IPS-18a (cell line): ENCODE results near the gene CGNL1.

Source experiments
- H3K27ac ChIP-seq: one replicate; pipeline ENCODE4 v1.5.1; 2013; ENCODE audit warnings: low read length
- H3K27me3 ChIP-seq: one replicate; pipeline ENCODE4 v1.6.1; 2013; ENCODE audit warnings: mild to moderate bottlenecking, low read length; ENCODE audit not compliant: control insufficient read depth, insufficient read depth
- H3K36me3 ChIP-seq: one replicate; pipeline ENCODE4 v1.6.1; 2013; ENCODE audit warnings: low read depth, low read length; ENCODE audit not compliant: control insufficient read depth
- H3K4me1 ChIP-seq: one replicate; pipeline ENCODE4 v1.6.1; 2013; ENCODE audit warnings: low read depth, low read length; ENCODE audit not compliant: control insufficient read depth
- H3K4me3 ChIP-seq: one replicate; pipeline ENCODE4 v1.5.1; 2013; ENCODE audit warnings: low read length
- H3K9ac ChIP-seq: one replicate; pipeline ENCODE4 v1.6.1; 2013; ENCODE audit warnings: mild to moderate bottlenecking, low read length, moderate library complexity
- H3K9me3 ChIP-seq: one replicate; pipeline ENCODE4 v1.6.1; 2013; ENCODE audit warnings: low read depth, low read length; ENCODE audit not compliant: control insufficient read depth

Gene CGNL1

DNA sequence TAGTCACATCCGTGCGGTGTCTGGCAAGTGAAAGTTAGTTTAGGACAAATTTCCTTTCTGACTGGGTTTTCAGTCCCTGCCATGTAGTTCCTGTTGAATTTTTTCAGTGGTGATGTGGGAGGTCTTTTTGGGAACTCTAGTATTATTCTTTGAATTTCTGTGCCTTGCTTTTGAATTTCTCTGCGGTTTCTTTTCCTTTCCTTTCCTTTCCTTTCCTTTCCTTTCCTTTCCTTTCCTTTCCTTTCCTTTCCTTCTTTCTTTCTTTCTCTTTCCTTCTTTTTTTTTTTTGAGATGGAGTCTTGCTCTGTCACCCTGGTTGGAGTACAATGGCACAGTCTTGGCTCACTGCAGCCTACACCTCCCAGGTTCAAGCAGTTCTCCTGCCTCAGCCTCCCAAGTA, 88.2 kb downstream of the CGNL1 start:
- Histone ChIP-seq H3K27me3 (no peaks in the 10 kb centered on the region), H3K27ac (no peak overlapping the region), H3K9me3 (no peaks in the 10 kb centered on the region), H3K4me1 (no peaks in the 10 kb centered on the region), H3K36me3 (peaks cover 34% of the 10 kb centered on the region), H3K9ac (no peak overlapping the region), H3K4me3 (no peak overlapping the region)

DNA sequence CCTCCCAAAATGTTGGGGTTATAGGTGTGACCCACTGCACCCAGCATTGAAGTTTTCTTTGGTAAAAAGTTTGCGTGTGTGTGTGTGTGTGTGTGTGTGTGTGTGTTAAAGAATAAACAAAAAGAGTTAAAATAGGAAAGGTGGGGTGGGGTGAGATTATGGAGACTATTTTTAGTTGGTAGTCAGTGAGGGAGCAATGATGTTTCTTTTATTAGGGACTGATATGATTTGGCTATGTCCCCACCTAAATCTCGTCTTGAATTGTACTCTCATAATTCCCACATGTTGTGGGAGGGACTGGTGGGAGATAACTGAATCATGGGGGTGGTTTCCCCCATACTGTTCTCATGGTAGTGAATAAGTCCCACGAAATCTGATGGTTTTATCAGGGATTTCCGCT, 92.2 kb downstream of the CGNL1 start:
- H3K27ac ChIP-seq = no peak overlapping the region

GRCh38 chr15:57470543-57470942, 94.2 kb downstream of the CGNL1 start:
- Histone ChIP-seq H3K9me3 (no peaks in the 10 kb centered on the region), H3K9ac (no peak overlapping the region), H3K4me3 (no peak overlapping the region), H3K36me3 (peaks cover 22% of the 10 kb centered on the region), H3K27me3 (no peaks in the 10 kb centered on the region), H3K4me1 (no peaks in the 10 kb centered on the region), H3K27ac (no peak overlapping the region)

More for the DNA sequence above, 92.2 kb downstream of the CGNL1 start:
- Histone ChIP-seq H3K4me1 (no peaks in the 10 kb centered on the region), H3K27me3 (no peaks in the 10 kb centered on the region), H3K9ac (no peak overlapping the region), H3K4me3 (no peak overlapping the region), H3K36me3 (peaks cover 23% of the 10 kb centered on the region), H3K9me3 (no peaks in the 10 kb centered on the region)

DNA sequence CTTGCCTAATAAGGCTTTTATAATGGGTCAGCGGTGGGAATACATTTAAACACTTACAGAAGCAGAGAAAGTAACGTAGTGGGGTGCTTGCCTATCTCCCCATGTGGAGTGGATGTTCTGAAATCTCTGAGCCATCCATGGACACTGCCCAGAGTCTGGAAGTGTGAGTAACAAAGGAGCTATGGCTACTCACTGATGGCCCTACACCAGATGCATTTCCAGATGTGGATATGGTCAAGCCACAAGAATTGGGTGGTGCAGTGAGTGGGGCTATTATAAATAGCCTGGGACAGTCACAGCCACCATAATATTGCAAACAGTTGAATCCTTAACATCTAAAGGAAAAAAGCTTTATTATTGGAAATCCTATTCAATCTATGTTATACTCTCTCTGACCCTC, 96.6 kb downstream of the CGNL1 start:
- no peak overlapping the region for H3K27ac ChIP-seq
- H3K4me1 ChIP-seq = peaks cover 16% of the 10 kb centered on the region
- H3K36me3 ChIP-seq = peaks cover 19% of the 10 kb centered on the region
- no peak overlapping the region for H3K9ac ChIP-seq
- H3K9me3 ChIP-seq = no peaks in the 10 kb centered on the region
- no peaks in the 10 kb centered on the region for H3K27me3 ChIP-seq
- H3K4me3 ChIP-seq = no peak overlapping the region

DNA sequence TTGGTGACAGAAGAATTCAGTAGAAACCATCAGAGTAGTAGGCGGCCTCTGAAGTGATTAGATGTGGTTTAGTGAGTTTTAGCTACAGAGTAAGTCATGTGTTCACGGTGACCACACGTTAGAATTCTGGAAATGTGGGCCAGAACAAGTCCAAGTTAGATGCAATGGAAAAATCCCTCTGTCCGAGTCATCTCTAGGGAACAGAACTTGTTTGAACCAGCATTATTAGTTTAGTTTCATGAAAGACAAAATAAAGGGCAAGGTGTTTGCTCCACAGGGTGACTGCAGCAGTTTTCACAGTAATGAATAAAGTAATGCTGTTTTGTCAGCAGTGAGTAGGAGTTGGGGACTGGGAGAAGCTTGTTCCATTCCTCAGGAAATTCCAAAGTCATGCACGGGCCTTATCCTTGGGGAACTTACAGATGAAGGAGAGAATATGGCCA, 100.2 kb downstream of the CGNL1 start:
- Histone ChIP-seq H3K27me3 (no peaks in the 10 kb centered on the region), H3K9me3 (no peaks in the 10 kb centered on the region), H3K27ac (no peak overlapping the region), H3K4me3 (no peak overlapping the region), H3K9ac (no peak overlapping the region), H3K36me3 (peaks cover 10% of the 10 kb centered on the region), H3K4me1 (peaks cover 27% of the 10 kb centered on the region)

DNA sequence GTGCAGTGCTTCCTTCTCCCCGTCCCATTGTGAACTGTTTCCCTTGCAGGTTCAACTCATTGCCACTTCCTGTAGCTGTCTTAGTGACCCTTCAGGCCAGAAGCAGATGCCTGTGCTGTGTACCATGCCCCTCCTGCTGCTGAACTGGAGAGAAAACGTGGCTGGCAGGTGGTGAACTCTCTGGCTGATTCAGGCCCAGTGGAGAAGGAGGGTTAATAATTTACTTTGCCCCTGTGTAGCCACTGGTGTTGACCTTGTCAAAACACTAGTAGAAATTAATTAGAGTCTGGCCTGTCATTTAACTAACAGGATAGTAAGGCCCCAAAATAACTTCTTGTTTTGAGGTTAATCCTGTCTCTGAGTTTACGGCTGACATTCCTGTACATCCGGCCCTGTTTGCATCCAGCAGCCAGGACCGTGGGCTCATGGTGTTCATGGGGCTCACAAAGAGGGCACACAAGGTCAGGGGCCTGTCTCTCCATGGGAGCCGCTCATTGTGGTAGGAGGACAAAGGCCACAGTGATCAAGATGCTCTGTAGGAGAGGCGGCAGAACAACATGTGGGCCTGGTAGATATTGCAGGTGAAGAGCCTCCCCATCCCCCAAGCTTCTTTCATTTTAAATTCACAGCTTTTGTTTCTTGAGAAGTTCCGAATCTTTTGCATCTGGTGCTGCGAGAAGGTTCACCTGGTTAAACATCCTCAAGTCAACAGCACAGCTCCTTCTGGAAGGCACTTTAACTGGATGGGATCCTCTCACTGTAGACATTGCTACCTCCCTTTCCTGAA, 101.6 kb downstream of the CGNL1 start:
- no peaks in the 10 kb centered on the region for H3K9me3 ChIP-seq
- H3K27ac ChIP-seq = peak overlapping the region; percentile 14
- peaks cover 6% of the 10 kb centered on the region for H3K36me3 ChIP-seq
- no peak overlapping the region for H3K9ac ChIP-seq
- H3K4me3 ChIP-seq = peak overlapping the region; percentile 2
- H3K27me3 ChIP-seq = no peaks in the 10 kb centered on the region
- peaks cover 27% of the 10 kb centered on the region for H3K4me1 ChIP-seq

DNA sequence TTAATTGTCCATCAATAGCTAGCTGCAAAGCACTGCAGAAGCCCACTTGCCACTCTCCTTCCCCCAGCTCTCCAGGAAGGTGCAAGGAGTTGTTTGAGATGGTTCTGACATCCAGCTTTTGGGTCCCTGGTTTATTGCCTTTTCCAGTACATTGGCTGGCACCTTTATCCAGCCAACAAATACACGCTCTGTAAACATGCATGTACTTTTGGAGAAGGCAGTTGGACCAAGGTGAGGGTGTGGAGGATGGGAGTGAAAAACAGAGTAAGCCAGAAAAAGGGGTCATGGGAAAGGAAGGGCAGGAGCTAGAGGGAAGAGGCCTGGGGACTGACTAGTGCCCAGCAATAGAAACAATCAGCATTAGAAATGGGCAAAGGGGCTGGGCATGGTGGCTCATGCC, 102.7 kb downstream of the CGNL1 start:
- H3K4me3 ChIP-seq = no peak overlapping the region
- H3K4me1 ChIP-seq = peaks cover 27% of the 10 kb centered on the region
- no peaks in the 10 kb centered on the region for H3K9me3 ChIP-seq
- no peaks in the 10 kb centered on the region for H3K27me3 ChIP-seq
- H3K9ac ChIP-seq = no peak overlapping the region
- no peak overlapping the region for H3K27ac ChIP-seq
- H3K36me3 ChIP-seq = no peaks in the 10 kb centered on the region

DNA sequence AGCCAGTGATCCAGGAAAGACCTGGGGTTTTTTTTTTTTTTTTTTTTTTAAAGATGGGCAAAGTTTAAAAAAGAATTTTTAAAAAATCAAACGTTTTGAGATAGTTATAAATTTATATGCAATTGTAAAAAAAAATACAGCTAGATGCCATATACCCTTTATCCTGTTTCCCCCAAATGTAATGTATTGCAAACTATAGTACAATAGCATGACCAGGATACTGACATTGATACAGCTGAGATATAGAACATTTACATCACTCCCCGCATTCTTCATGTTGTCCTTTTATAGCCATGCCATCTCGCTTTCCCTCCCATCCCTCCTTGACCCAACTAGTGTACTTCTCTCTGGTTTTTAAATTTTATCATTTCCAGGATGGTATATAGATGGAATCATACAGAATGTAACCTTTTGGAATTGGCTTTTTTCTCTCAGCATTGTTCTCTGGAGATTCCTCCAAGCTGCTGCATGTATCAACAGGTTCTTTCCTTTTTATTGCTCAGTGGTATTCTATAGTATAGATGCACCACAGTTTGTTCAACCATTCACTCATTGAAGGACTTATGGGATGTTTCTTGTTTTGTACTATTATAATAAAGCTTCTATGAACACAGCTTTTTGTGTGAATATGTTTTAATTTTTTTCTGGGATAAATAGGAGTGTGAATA, 104.9 kb downstream of the CGNL1 start:
- Histone ChIP-seq H3K4me3 (no peak overlapping the region), H3K27me3 (no peaks in the 10 kb centered on the region), H3K9ac (no peak overlapping the region), H3K9me3 (no peaks in the 10 kb centered on the region), H3K27ac (no peak overlapping the region), H3K4me1 (peaks cover 34% of the 10 kb centered on the region), H3K36me3 (no peaks in the 10 kb centered on the region)

GRCh38 chr15:57485869-57486268, 109.6 kb downstream of the CGNL1 start:
- Histone ChIP-seq H3K27ac (no peak overlapping the region), H3K4me3 (no peak overlapping the region), H3K36me3 (peaks cover 3% of the 10 kb centered on the region)

DNA sequence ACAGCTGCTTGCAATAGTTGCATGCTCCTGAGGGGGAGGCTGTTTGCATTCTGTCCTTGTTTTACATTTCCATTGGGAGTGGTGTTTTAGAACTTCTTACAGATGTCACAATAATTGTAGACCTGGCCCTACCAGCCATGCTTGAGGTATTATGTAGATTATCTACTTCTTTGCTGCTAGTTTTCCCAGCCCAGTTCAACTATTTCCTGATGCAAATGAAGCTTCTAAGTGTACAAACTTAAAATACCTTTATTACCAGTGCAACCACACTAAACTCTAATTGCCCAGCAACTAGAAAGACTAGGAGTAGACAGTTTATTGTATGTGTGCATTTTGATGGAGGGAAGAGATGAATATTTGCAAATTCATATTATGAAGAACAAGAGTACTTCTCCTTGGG, 110.5 kb downstream of the CGNL1 start:
- peaks cover 3% of the 10 kb centered on the region for H3K36me3 ChIP-seq
- peaks cover 7% of the 10 kb centered on the region for H3K4me1 ChIP-seq
- no peaks in the 10 kb centered on the region for H3K27me3 ChIP-seq
- H3K9me3 ChIP-seq = no peaks in the 10 kb centered on the region
- no peak overlapping the region for H3K27ac ChIP-seq
- H3K4me3 ChIP-seq = no peak overlapping the region
- no peak overlapping the region for H3K9ac ChIP-seq

More at GRCh38 chr15:57485869-57486268, 109.6 kb downstream of the CGNL1 start:
- Histone ChIP-seq H3K9me3 (no peaks in the 10 kb centered on the region), H3K27me3 (no peaks in the 10 kb centered on the region), H3K9ac (no peak overlapping the region), H3K4me1 (peaks cover 7% of the 10 kb centered on the region)

GRCh38 chr15:57489122-57489521, 112.8 kb downstream of the CGNL1 start:
- H3K36me3 ChIP-seq = peaks cover 3% of the 10 kb centered on the region

DNA sequence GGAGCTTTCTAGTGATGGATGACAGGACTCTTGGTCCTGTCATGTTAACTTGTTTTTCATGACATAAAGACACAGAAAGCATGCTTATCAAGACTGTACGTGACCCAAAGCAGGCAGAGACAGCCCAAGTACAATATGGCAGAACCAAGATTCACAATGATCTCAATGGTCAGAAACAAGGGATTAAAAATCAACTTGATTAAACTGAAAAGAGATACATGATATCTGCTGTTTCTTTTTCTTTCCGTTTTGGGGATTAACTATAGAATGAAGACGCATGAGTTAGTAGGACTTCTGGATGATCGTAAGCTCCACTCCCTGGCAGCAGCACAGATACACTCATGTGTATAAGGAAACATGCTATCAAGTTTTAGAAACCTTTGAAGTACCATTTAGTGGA, 117.0 kb downstream of the CGNL1 start:
- Histone ChIP-seq H3K36me3 (peaks cover 3% of the 10 kb centered on the region), H3K27ac (no peak overlapping the region), H3K27me3 (no peaks in the 10 kb centered on the region), H3K4me3 (no peak overlapping the region), H3K4me1 (no peaks in the 10 kb centered on the region), H3K9ac (no peak overlapping the region), H3K9me3 (no peaks in the 10 kb centered on the region)

More at GRCh38 chr15:57489122-57489521, 112.8 kb downstream of the CGNL1 start:
- Histone ChIP-seq H3K4me3 (no peak overlapping the region), H3K9ac (no peak overlapping the region), H3K27me3 (no peaks in the 10 kb centered on the region), H3K4me1 (peaks cover 7% of the 10 kb centered on the region), H3K27ac (no peak overlapping the region), H3K9me3 (no peaks in the 10 kb centered on the region)
